Esophagus muscularis mucosa (tissue), 4 donors: ENCODE data around the gene PHYHD1. TPM values are rescaled to one million over a fixed set of nuclear protein-coding genes. Genes with fewer than 3 reads are reported as not detected.

Experiments
- DNase-seq: peaks from one replicate; pipeline ENCODE4 v3.0.0-alpha.2; 2017; ENCODE audit errors: extremely low spot score
- H3K27ac ChIP-seq, 4 donors: fragments of 200-600 bp; sonication (generic); replicated peaks in 1 of 4; 1 replicate in 3 of 4; 2 replicates in 1 of 4; pipeline ENCODE4 v1.5.1; 2016 to 2019; ENCODE audit warnings: mild to moderate bottlenecking in 1 of 4
- H3K27me3 ChIP-seq, 4 donors: fragments of 200-600 bp; sonication (generic); one replicate each; pipeline versions ENCODE4 v1.5.1 to v1.6.0; 2016 to 2019
- H3K36me3 ChIP-seq, 4 donors: fragments of 200-600 bp; sonication (generic); one replicate each; pipeline ENCODE4 v1.5.1; 2016 to 2019
- H3K4me1 ChIP-seq, 4 donors: fragments of 200-600 bp; sonication (generic); one replicate each; pipeline ENCODE4 v1.5.1; 2016 to 2019
- H3K4me3 ChIP-seq, 4 donors: fragments of 200-600 bp; sonication (generic); 1 replicate in 2 of 4; 2 replicates in 2 of 4; pipeline ENCODE4 v1.5.1; 2016 to 2019; ENCODE audit warnings: mild to moderate bottlenecking in 4 of 4, moderate library complexity in 1 of 4
- H3K9me3 ChIP-seq, 4 donors: fragments of 200-600 bp; sonication (generic); 1 replicate in 3 of 4; 2 replicates in 1 of 4; pipeline ENCODE4 v1.5.1; 2016 to 2019
- CTCF ChIP-seq, 3 experiments: fragments of 200-600 bp in 2 of 3; fragments of 450-650 bp in 1 of 3; sonication (generic) in 2 of 3; IDR thresholded peaks; one replicate each; pipeline ENCODE4 v1.5.1; 2017 to 2019; ENCODE audit warnings: antibody characterized with exemption in 3 of 3, mild to moderate bottlenecking in 2 of 3, moderate library complexity in 1 of 3
- EP300 ChIP-seq: sonication (generic); formaldehyde crosslinking; IDR thresholded peaks from one replicate; pipeline ENCODE4 v1.6.1; 2017; ENCODE audit warnings: antibody characterized with exemption
- POLR2A ChIP-seq: fragments of 450-650 bp; IDR thresholded peaks from one replicate; pipeline ENCODE4 v1.6.1; 2017; ENCODE audit warnings: antibody characterized with exemption, moderate library complexity, mild to moderate bottlenecking, low read depth
- POLR2AphosphoS5 ChIP-seq, 2 donors: sonication (generic); formaldehyde crosslinking; IDR thresholded peaks; one replicate each; pipeline ENCODE4 v1.6.1; 2017; ENCODE audit warnings: antibody characterized with exemption in 2 of 2
- WGBS: methylation state at CpG from one replicate; pipeline ENCODE4 v1.1.5; 2018; 5-methylcytosine and 5-hydroxymethylcytosine counted together
- intact Hi-C: fragments of 100-400 bp; cut with DNase I; formaldehyde crosslinking; loops from one replicate; pipeline ENCODE4 v1.15.1; 2023
- total RNA-seq, 4 donors: library from RNA; depleted of rRNA; stranded (reverse); fragments of >200 nt; gene quantifications; one replicate each; pipeline versions ENCODE4 v1.1.0 to v1.2.1, GENCODE V29; 2016

PHYHD1 gene
- total RNA-seq, 4 donors from 2014 or later: 10.4 to 22.3 (median 12.0) TPM

- no peak overlapping the region for H3K4me3 ChIP-seq
- peaks cover 0 to 74% (median 52%) of the 10 kb centered on the region in 4 donors for H3K36me3 ChIP-seq
- H3K9me3 ChIP-seq: no peaks in the 10 kb centered on the region
- H3K27ac ChIP-seq: peak overlapping the region; percentile 36 to 62 (median 50)
- intact Hi-C loops: no loop called here
- WGBS: 66% methylated on average over 8 of the region's 9 CpGs
- TF ChIP-seq POLR2A (no peak), EP300 (no peak)
- peaks cover 73 to 93% (median 91%) of the 10 kb centered on the region in 4 donors for H3K4me1 ChIP-seq
- H3K27me3 ChIP-seq: no peaks in the 10 kb centered on the region
- no peak for DNase-seq
These were observed 32.9 kb upstream of the PHYHD1 start for GRCh38 chr9:128887914-128888350.

DNA sequence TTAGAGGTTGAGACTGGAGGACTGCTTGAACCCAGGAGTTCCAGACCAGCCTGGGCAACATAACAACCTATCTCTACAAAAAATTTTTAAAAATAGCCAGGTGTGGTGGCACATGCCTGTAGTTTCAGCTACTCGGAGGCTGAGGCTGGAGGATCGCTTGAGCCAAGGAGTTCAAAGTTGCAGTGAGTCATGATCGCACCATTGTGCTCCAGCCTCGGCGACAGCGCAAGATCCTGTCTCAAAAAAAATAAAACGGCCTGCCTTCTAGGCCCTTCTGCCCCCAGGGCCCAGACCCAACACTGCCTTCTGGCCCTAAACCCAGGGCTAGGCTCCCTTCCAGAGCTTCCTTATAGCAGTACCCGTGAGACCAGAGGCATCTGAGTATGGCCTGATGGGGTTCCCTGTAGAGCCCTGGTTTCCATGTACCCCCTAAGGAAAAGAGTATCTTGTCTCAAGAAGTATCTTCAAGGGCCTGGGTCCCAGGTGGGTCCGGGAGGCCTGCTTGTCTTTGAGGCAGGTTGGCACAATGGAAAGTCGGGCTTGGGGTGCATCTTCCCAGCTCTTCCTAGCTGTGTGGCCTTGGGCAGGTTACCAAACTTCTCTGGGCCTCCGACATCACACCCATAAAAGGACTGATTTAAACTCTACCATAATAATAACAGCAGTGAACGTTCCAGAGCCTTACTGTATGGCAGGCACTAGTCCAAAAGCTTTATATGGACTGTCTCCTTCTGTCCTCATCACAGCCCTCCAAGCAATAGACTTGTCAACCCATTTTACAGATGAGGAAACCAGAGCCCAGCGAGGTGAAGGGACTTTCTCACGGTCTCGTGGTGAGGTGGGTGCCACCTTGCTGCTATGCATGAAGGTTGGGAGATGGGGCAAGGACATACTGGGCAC lies 29.2 kb upstream of the PHYHD1 start:
- TF ChIP-seq EP300: no peak
- no peak for TF ChIP-seq CTCF (IDR thresholded peaks at IDR 0.05)
- no peak for TF ChIP-seq POLR2A
- TF ChIP-seq POLR2AphosphoS5 (IDR thresholded peaks at IDR 0.05): no peak
- peak overlapping the region; percentile 31 to 52 (median 34) for H3K4me3 ChIP-seq
- intact Hi-C loops: no loop called here
- no peak for DNase-seq
- H3K27ac ChIP-seq: peak overlapping the region; percentile 80 to 88 (median 86)
- H3K36me3 ChIP-seq: peaks cover 7 to 88% (median 68%) of the 10 kb centered on the region in 4 donors
- WGBS: 77% methylated on average over 13 of the region's 15 CpGs
- H3K27me3 ChIP-seq: no peaks in the 10 kb centered on the region
- peaks cover 50 to 75% (median 69%) of the 10 kb centered on the region in 4 donors for H3K4me1 ChIP-seq
- H3K9me3 ChIP-seq: no peaks in the 10 kb centered on the region

DNA sequence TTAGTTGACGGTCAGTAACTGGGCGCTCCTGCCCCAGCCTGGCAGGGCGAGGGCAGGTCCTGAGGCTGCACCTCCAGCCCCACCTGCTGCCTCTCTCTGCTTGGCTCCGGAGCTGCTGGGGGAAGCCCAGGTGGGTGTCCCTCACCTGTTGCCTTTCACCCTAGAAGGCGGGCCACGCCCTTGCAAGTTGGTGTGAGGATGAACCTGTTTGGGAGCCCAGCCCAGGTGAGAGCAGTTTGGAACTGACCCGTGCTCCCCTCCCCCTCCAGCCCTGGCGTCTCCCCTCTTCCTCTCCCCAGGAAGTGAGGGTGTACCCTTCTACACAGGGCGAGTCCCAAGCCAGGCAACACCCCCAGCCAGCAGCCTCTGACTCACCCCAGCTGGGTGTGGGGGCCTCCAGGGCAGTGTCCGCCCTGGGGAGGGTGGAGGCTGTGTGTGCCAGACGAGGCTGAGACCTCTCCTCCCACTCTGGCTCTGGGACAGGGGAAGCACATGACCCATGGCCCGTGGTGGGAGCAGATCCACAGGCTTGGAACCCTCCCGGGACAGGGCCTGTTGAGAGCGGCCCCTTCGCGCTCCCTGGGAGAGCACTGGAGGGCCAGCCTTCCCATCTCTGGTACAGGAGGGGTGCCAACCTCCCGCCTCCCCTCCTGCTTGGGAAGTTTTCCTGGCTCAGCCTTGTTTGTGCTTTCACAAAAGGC lies 28.4 kb upstream of the PHYHD1 start:
- Histone ChIP-seq H3K27ac (peak overlapping the region; percentile 80 to 88 (median 86)), H3K36me3 (peaks cover 7 to 88% (median 69%) of the 10 kb centered on the region in 4 donors), H3K27me3 (no peaks in the 10 kb centered on the region), H3K4me3 (peak overlapping the region; percentile 31 to 52 (median 34)), H3K9me3 (no peaks in the 10 kb centered on the region), H3K4me1 (peaks cover 42 to 69% (median 61%) of the 10 kb centered on the region in 4 donors)
- peak; percentile 81 to 89 for TF ChIP-seq POLR2AphosphoS5 (IDR thresholded peaks at IDR 0.05)
- no peak for TF ChIP-seq CTCF (IDR thresholded peaks at IDR 0.05)
- WGBS: 35% methylated on average over 5 of the region's 17 CpGs
- peak; percentile 96 for DNase-seq
- intact Hi-C loops: no loop called here

GRCh38 chr9:128893354-128893753 lies 27.4 kb upstream of the PHYHD1 start:
- intact Hi-C loops: no loop called here

More at GRCh38 chr9:128893354-128893753, 27.4 kb upstream of the PHYHD1 start:
- H3K9me3 ChIP-seq: no peaks in the 10 kb centered on the region
- peak overlapping the region; percentile 80 to 88 (median 86) for H3K27ac ChIP-seq
- TF ChIP-seq POLR2A: no peak
- TF ChIP-seq CTCF (IDR thresholded peaks at IDR 0.05): no peak
- TF ChIP-seq POLR2AphosphoS5 (IDR thresholded peaks at IDR 0.05): no peak
- TF ChIP-seq EP300: no peak
- no peak for DNase-seq
- H3K36me3 ChIP-seq: peaks cover 7 to 86% (median 68%) of the 10 kb centered on the region in 4 donors
- WGBS: 63% methylated on average over 8 of the region's 8 CpGs
- H3K4me1 ChIP-seq: peaks cover 38 to 63% (median 55%) of the 10 kb centered on the region in 4 donors
- no peaks in the 10 kb centered on the region for H3K27me3 ChIP-seq
- H3K4me3 ChIP-seq: peak overlapping the region in 1 of 4 donors; percentile 37
